ENCODE measurements around the gene ZFP36L2. TPM values are rescaled to one million over a fixed set of nuclear protein-coding genes. Genes with fewer than 3 reads are reported as not detected.

The ZFP36L2 gene
- total and polyA plus RNA-seq, 2 donors (not counting 1 experiment from before 2014, with no cell fraction given), result 16.7 to 26.7 TPM

- no peak overlapping the region for H3K27ac ChIP-seq (ENCODE audit: insufficient read depth, low read length)
- no peak overlapping the region for H3K4me2 ChIP-seq (ENCODE audit: extremely low read depth, insufficient read depth, low read length)
- no peaks in the 10 kb centered on the region for H3K27me3 ChIP-seq (ENCODE audit: control insufficient read depth, insufficient read depth, low read length)
- H3K9me3 ChIP-seq (ENCODE audit: control insufficient read depth, insufficient read depth, low read depth, low read length), result no peaks in the 10 kb centered on the region
- H3K4me1 ChIP-seq (ENCODE audit: control insufficient read depth, extremely low read depth, insufficient read depth, low read length), result peaks cover 18% of the 10 kb centered on the region
- no peaks in the 10 kb centered on the region for H3K36me3 ChIP-seq (ENCODE audit: control insufficient read depth, insufficient read depth, low read length)
- H4K20me1 ChIP-seq (ENCODE audit: control insufficient read depth, extremely low read depth, insufficient read depth, low read length), result no peaks in the 10 kb centered on the region
- no peak for TF ChIP-seq EZH2 (IDR thresholded peaks at IDR 0.05; ENCODE audit: low read length, missing control alignments)
- TF ChIP-seq, protein P1, sequence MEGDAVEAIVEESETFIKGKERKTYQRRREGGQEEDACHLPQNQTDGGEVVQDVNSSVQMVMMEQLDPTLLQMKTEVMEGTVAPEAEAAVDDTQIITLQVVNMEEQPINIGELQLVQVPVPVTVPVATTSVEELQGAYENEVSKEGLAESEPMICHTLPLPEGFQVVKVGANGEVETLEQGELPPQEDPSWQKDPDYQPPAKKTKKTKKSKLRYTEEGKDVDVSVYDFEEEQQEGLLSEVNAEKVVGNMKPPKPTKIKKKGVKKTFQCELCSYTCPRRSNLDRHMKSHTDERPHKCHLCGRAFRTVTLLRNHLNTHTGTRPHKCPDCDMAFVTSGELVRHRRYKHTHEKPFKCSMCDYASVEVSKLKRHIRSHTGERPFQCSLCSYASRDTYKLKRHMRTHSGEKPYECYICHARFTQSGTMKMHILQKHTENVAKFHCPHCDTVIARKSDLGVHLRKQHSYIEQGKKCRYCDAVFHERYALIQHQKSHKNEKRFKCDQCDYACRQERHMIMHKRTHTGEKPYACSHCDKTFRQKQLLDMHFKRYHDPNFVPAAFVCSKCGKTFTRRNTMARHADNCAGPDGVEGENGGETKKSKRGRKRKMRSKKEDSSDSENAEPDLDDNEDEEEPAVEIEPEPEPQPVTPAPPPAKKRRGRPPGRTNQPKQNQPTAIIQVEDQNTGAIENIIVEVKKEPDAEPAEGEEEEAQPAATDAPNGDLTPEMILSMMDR (conservative IDR thresholded peaks at IDR 0.05 in 1 of 2, IDR thresholded peaks at IDR 0.05 in 1 of 2; ENCODE audit: low read depth in 1 of 2, low read length in 2 of 2), result no peak
- no peak for DNase-seq (ENCODE audit: low read depth in 2 of 2)
- H3K79me2 ChIP-seq (ENCODE audit: control insufficient read depth, insufficient read depth, low read length), result peaks cover 6% of the 10 kb centered on the region
- H2AFZ ChIP-seq (ENCODE audit: low read length), result no peak overlapping the region
- no peak overlapping the region for H3K9ac ChIP-seq (ENCODE audit: insufficient read depth, low read length)
- no peak overlapping the region for H3K4me3 ChIP-seq (replicated peaks in 1 of 4; ENCODE audit: control extremely low read depth in 1 of 4, insufficient read depth in 1 of 4, low read depth in 3 of 4, low read length in 4 of 4)
These were observed 10.6 kb downstream of the ZFP36L2 start for GRCh38 chr2:43215673-43216255.

DNA sequence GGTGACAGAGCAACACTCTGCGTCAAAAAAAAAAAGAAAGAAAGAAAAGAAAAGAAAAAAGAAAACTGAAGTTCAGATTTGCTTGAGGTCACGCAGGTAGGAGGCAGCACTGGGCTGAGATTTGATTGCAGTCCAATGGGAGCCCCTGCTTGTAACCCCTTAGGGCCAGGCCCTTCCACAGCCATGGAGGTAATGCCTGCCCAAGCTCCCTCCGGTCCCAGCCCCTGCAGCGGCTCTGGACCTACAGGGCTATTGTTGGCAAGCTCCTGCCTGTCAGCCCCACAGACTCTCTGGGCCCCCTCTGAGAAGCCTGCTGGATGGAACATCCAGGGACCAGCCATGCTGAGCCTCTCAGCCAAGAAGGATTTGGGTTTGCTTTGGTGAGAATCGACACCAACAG, 12.2 kb downstream of the ZFP36L2 start:
- Histone ChIP-seq H3K27ac (ENCODE audit: insufficient read depth, low read length) (no peak overlapping the region), H3K36me3 (ENCODE audit: control insufficient read depth, insufficient read depth, low read length) (no peaks in the 10 kb centered on the region), H3K27me3 (ENCODE audit: control insufficient read depth, insufficient read depth, low read length) (no peaks in the 10 kb centered on the region), H3K9ac (ENCODE audit: insufficient read depth, low read length) (no peak overlapping the region), H3K4me2 (ENCODE audit: extremely low read depth, insufficient read depth, low read length) (no peak overlapping the region), H4K20me1 (ENCODE audit: control insufficient read depth, extremely low read depth, insufficient read depth, low read length) (no peaks in the 10 kb centered on the region), H3K4me1 (ENCODE audit: control insufficient read depth, extremely low read depth, insufficient read depth, low read length) (peaks cover 17% of the 10 kb centered on the region), H3K4me3 (replicated peaks in 1 of 4; ENCODE audit: control extremely low read depth in 1 of 4, insufficient read depth in 1 of 4, low read depth in 3 of 4, low read length in 4 of 4) (no peak overlapping the region), H3K9me3 (ENCODE audit: control insufficient read depth, insufficient read depth, low read depth, low read length) (no peaks in the 10 kb centered on the region), H3K79me2 (ENCODE audit: control insufficient read depth, insufficient read depth, low read length) (peaks cover 6% of the 10 kb centered on the region), H2AFZ (ENCODE audit: low read length) (no peak overlapping the region)
- no peak for DNase-seq (ENCODE audit: low read depth in 2 of 2)
- no peak for TF ChIP-seq EZH2 (IDR thresholded peaks at IDR 0.05; ENCODE audit: low read length, missing control alignments)
- TF ChIP-seq, protein P1 (conservative IDR thresholded peaks at IDR 0.05 in 1 of 2, IDR thresholded peaks at IDR 0.05 in 1 of 2; ENCODE audit: low read depth in 1 of 2, low read length in 2 of 2), result no peak

DNA sequence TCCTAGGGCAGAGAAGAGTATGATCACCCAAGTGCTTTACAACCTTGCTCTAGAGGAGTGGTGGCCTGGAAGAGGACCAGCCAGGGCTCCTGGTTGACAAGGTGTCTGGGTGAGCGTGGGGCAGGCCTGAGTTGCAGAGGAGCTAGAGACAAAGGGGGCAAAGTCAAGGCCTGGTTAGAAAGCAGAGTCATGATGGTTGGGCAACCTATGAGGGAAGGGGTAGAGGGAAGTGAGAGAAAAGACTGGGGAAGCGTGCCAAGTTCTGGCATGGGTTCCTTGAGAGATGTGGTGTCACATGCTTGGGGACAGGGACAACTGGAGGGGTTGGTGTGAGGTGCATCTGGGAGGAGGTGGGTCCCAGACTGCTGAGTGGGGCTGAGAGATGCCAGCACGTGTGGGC, 13.5 kb downstream of the ZFP36L2 start:
- Histone ChIP-seq H2AFZ (ENCODE audit: low read length) (no peak overlapping the region), H3K27ac (ENCODE audit: insufficient read depth, low read length) (no peak overlapping the region), H3K4me2 (ENCODE audit: extremely low read depth, insufficient read depth, low read length) (no peak overlapping the region), H3K9ac (ENCODE audit: insufficient read depth, low read length) (no peak overlapping the region), H4K20me1 (ENCODE audit: control insufficient read depth, extremely low read depth, insufficient read depth, low read length) (no peaks in the 10 kb centered on the region), H3K79me2 (ENCODE audit: control insufficient read depth, insufficient read depth, low read length) (no peaks in the 10 kb centered on the region), H3K4me3 (replicated peaks in 1 of 4; ENCODE audit: control extremely low read depth in 1 of 4, insufficient read depth in 1 of 4, low read depth in 3 of 4, low read length in 4 of 4) (no peak overlapping the region), H3K36me3 (ENCODE audit: control insufficient read depth, insufficient read depth, low read length) (no peaks in the 10 kb centered on the region), H3K9me3 (ENCODE audit: control insufficient read depth, insufficient read depth, low read depth, low read length) (no peaks in the 10 kb centered on the region), H3K27me3 (ENCODE audit: control insufficient read depth, insufficient read depth, low read length) (no peaks in the 10 kb centered on the region), H3K4me1 (ENCODE audit: control insufficient read depth, extremely low read depth, insufficient read depth, low read length) (peaks cover 10% of the 10 kb centered on the region)
- no peak for TF ChIP-seq EZH2 (IDR thresholded peaks at IDR 0.05; ENCODE audit: low read length, missing control alignments)
- no peak for DNase-seq (ENCODE audit: low read depth in 2 of 2)

Data from fibroblast of lung (primary cell).